ENCODE data around the gene NECAB2.

The NECAB2 gene

GRCh38 chr16:83943516-83944050, 24.5 kb upstream of the NECAB2 start:
- H4K20me1 ChIP-seq (ENCODE audit: control insufficient read depth, insufficient read depth, low read depth, low read length) = no peaks in the 10 kb centered on the region
- H3K27me3 ChIP-seq (ENCODE audit: control insufficient read depth, low read length) = no peaks in the 10 kb centered on the region
- TF ChIP-seq EZH2phosphoT487 (IDR thresholded peaks at IDR 0.05; ENCODE audit: borderline replicate concordance, low read length) = no peak
- H3K9me3 ChIP-seq (ENCODE audit: control insufficient read depth, insufficient read depth, low read length) = no peaks in the 10 kb centered on the region
- no peaks in the 10 kb centered on the region for H3K9me2 ChIP-seq (replicated peaks; ENCODE audit: control insufficient read depth, low read length)
- no peak overlapping the region for H3K27ac ChIP-seq (ENCODE audit: low read depth, low read length)
- H3K4me2 ChIP-seq (ENCODE audit: low read length) = no peak overlapping the region
- no peak overlapping the region for H3K4me3 ChIP-seq (ENCODE audit: low read length)
- H3K79me2 ChIP-seq (ENCODE audit: control insufficient read depth, low read length) = no peaks in the 10 kb centered on the region
- no peaks in the 10 kb centered on the region for H3K4me1 ChIP-seq (ENCODE audit: control insufficient read depth, low read length)
- H3F3A ChIP-seq (ENCODE audit: control insufficient read depth, insufficient read depth) = no peaks in the 10 kb centered on the region
- H3K36me3 ChIP-seq (ENCODE audit: control insufficient read depth, low read length) = no peaks in the 10 kb centered on the region

- Histone ChIP-seq H3K27ac (ENCODE audit: low read depth, low read length) (no peak overlapping the region), H3K4me1 (ENCODE audit: control insufficient read depth, low read length) (no peaks in the 10 kb centered on the region), H3K27me3 (ENCODE audit: control insufficient read depth, low read length) (no peaks in the 10 kb centered on the region), H3K9me2 (replicated peaks; ENCODE audit: control insufficient read depth, low read length) (no peaks in the 10 kb centered on the region), H4K20me1 (ENCODE audit: control insufficient read depth, insufficient read depth, low read depth, low read length) (no peaks in the 10 kb centered on the region), H3K4me3 (ENCODE audit: low read length) (no peak overlapping the region), H3K4me2 (ENCODE audit: low read length) (no peak overlapping the region), H3F3A (ENCODE audit: control insufficient read depth, insufficient read depth) (peaks cover 2% of the 10 kb centered on the region; the same call in 1 of the 2 replicates), H3K36me3 (ENCODE audit: control insufficient read depth, low read length) (no peaks in the 10 kb centered on the region), H3K9me3 (ENCODE audit: control insufficient read depth, insufficient read depth, low read length) (peaks cover 4% of the 10 kb centered on the region; the same call in 1 of the 2 replicates), H3K79me2 (ENCODE audit: control insufficient read depth, low read length) (no peaks in the 10 kb centered on the region)
- TF ChIP-seq CTCF (IDR thresholded peaks at IDR 0.05; ENCODE audit: low read depth, low read length, poor library complexity, severe bottlenecking) (no peak), EZH2phosphoT487 (IDR thresholded peaks at IDR 0.05; ENCODE audit: borderline replicate concordance, low read length) (no peak)
Observed at GRCh38 chr16:83945587-83945986, 22.5 kb upstream of the NECAB2 start.

- H3K27me3 ChIP-seq (ENCODE audit: control insufficient read depth, low read length) = no peaks in the 10 kb centered on the region
Observed at GRCh38 chr16:83946154-83946780, 21.8 kb upstream of the NECAB2 start.

More at GRCh38 chr16:83946154-83946780, 21.8 kb upstream of the NECAB2 start:
- H3K27ac ChIP-seq (ENCODE audit: low read depth, low read length) = no peak overlapping the region
- H3K9me3 ChIP-seq (ENCODE audit: control insufficient read depth, insufficient read depth, low read length) = peaks cover 8% of the 10 kb centered on the region; the same call in 1 of the 2 replicates
- H3F3A ChIP-seq (ENCODE audit: control insufficient read depth, insufficient read depth) = peaks cover 6% of the 10 kb centered on the region
- no peaks in the 10 kb centered on the region for H3K79me2 ChIP-seq (ENCODE audit: control insufficient read depth, low read length)
- no peaks in the 10 kb centered on the region for H4K20me1 ChIP-seq (ENCODE audit: control insufficient read depth, insufficient read depth, low read depth, low read length)
- no peaks in the 10 kb centered on the region for H3K36me3 ChIP-seq (ENCODE audit: control insufficient read depth, low read length)
- no peaks in the 10 kb centered on the region for H3K4me1 ChIP-seq (ENCODE audit: control insufficient read depth, low read length)
- no peak overlapping the region for H3K4me3 ChIP-seq (ENCODE audit: low read length)
- no peaks in the 10 kb centered on the region for H3K9me2 ChIP-seq (replicated peaks; ENCODE audit: control insufficient read depth, low read length)
- H3K4me2 ChIP-seq (ENCODE audit: low read length) = no peak overlapping the region
- TF ChIP-seq EZH2phosphoT487 (IDR thresholded peaks at IDR 0.05; ENCODE audit: borderline replicate concordance, low read length) = no peak
- no peak for TF ChIP-seq CTCF (IDR thresholded peaks at IDR 0.05; ENCODE audit: low read depth, low read length, poor library complexity, severe bottlenecking)

Measured in DOHH2 (cell line).